Osteoblast (primary cell): Measurements from ENCODE around the gene BCL2L11. TPM values are rescaled to one million over a fixed set of nuclear protein-coding genes. Genes with fewer than 3 reads are reported as not detected.

Source experiments
- DNase-seq: peaks from one replicate; pipeline ENCODE4 v3.0.0; 2011; ENCODE audit warnings: low spot score, mixed read lengths; ENCODE audit not compliant: insufficient read length; ENCODE audit errors: missing footprints
- H2AFZ ChIP-seq: 2 replicates; pipeline ENCODE4 v1.6.0; 2011; ENCODE audit warnings: mild to moderate bottlenecking, low read length
- H3K27ac ChIP-seq: 2 replicates; pipeline ENCODE4 v1.5.1; 2011; ENCODE audit warnings: mild to moderate bottlenecking, low read depth, low read length, moderate library complexity
- H3K27me3 ChIP-seq: 2 replicates; pipeline ENCODE4 v1.6.0; 2012; ENCODE audit warnings: mild to moderate bottlenecking, control low read depth, inconsistent platforms, low read length, moderate library complexity; ENCODE audit not compliant: insufficient read depth
- H3K36me3 ChIP-seq: 2 replicates; pipeline ENCODE4 v1.5.1; 2011; ENCODE audit warnings: mild to moderate bottlenecking, low read length, control low read depth, moderate library complexity; ENCODE audit not compliant: insufficient read depth
- H3K4me1 ChIP-seq: 2 replicates; pipeline ENCODE4 v1.5.1; 2011; ENCODE audit warnings: mild to moderate bottlenecking, low read length, control low read depth, moderate library complexity; ENCODE audit not compliant: insufficient read depth
- H3K4me2 ChIP-seq: 2 replicates; pipeline ENCODE4 v1.6.0; 2011; ENCODE audit warnings: mild to moderate bottlenecking, low read length; ENCODE audit not compliant: insufficient read depth
- H3K4me3 ChIP-seq: fragments of 200-600 bp; sonication (generic); 3 replicates; pipeline ENCODE4 v1.5.1; 2012; ENCODE audit warnings: mild to moderate bottlenecking, low read length, inconsistent platforms; ENCODE audit not compliant: insufficient read depth
- H3K79me2 ChIP-seq: 2 replicates; pipeline ENCODE4 v1.6.0; 2012; ENCODE audit warnings: mild to moderate bottlenecking, low read length, control low read depth, inconsistent platforms; ENCODE audit not compliant: insufficient read depth
- H3K9me3 ChIP-seq: 2 replicates; pipeline ENCODE4 v1.5.1; 2011; ENCODE audit warnings: low read depth, low read length, control low read depth
- H4K20me1 ChIP-seq: 2 replicates; pipeline ENCODE4 v1.6.0; 2012; ENCODE audit warnings: mild to moderate bottlenecking, low read length, control low read depth; ENCODE audit not compliant: insufficient read depth
- CTCF ChIP-seq: IDR thresholded peaks from 2 replicates; pipeline ENCODE4 v1.5.1; 2011; ENCODE audit warnings: mild to moderate bottlenecking, low read depth, low read length, moderate library complexity; ENCODE audit errors: extremely low read depth
- total RNA-seq: library from RNA; depleted of rRNA; stranded (reverse); fragments of >200 nt; gene quantifications from 2 replicates; pipeline ENCODE4 v1.2.3, GENCODE V29; 2012

Gene BCL2L11
- total RNA-seq, 1 donor: 8.0 TPM

DNA sequence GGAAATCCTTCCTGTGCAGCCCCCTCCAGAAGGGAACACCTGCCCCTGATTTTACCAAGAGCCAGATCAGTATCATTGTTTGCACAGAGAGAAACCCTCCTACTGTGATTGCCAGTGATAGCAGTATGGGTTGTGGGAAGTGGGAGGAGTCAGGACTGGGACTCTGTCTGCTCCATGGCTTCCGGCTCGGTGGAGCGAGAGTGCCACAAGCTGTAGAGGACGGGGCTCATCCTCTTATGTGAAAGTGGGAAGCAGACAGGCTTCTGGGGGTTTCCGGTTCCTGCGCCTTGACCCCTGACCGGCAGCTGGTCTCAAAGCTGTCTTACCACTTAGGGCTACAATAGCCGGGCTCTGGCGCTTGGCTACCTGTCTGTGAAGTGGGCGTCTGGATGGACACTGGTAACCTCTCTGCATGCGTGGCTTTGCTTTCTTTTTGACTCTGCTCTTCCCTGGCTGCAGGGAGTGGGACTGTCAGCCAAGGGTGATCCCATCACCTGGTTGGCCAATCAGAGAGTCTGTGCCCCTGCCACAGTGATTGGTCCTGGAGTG lies 79.7 kb downstream of the BCL2L11 start:
- H3K4me2 ChIP-seq: no peak overlapping the region
- H3K79me2 ChIP-seq: no peaks in the 10 kb centered on the region
- H4K20me1 ChIP-seq: peaks cover 2% of the 10 kb centered on the region
- no peak overlapping the region for H2AFZ ChIP-seq
- H3K4me3 ChIP-seq: no peak overlapping the region
- H3K9me3 ChIP-seq: no peaks in the 10 kb centered on the region
- DNase-seq: no peak
- H3K27me3 ChIP-seq: no peaks in the 10 kb centered on the region
- H3K36me3 ChIP-seq: no peaks in the 10 kb centered on the region
- peaks cover 7% of the 10 kb centered on the region for H3K4me1 ChIP-seq
- no peak overlapping the region for H3K27ac ChIP-seq
- no peak for TF ChIP-seq CTCF

DNA sequence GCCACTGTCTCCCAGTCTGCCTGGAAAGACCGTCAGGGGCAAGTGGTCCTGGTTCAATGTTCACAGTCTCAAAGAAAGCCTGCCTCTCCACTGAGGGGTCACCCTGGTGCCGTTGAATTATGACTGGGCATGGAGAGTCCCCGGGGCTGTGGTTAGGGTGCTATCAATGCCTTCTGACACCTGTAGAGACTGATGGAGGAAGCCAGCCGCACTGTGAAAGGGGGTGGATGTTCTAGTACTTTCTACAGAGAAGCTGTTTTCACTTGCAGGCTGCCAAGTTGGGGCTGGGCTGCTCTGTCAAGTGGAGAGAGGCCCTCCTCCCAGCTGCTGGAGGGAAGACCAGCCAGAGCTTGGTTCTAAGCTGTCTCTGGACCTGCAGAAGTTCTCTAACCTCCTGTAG lies 80.5 kb downstream of the BCL2L11 start:
- Histone ChIP-seq H3K27ac (no peak overlapping the region), H3K27me3 (no peaks in the 10 kb centered on the region), H2AFZ (no peak overlapping the region), H3K36me3 (no peaks in the 10 kb centered on the region), H3K4me2 (no peak overlapping the region), H4K20me1 (peaks cover 2% of the 10 kb centered on the region), H3K4me3 (no peak overlapping the region), H3K4me1 (peaks cover 7% of the 10 kb centered on the region), H3K79me2 (no peaks in the 10 kb centered on the region), H3K9me3 (no peaks in the 10 kb centered on the region)
- DNase-seq: no peak
- TF ChIP-seq CTCF: no peak

DNA sequence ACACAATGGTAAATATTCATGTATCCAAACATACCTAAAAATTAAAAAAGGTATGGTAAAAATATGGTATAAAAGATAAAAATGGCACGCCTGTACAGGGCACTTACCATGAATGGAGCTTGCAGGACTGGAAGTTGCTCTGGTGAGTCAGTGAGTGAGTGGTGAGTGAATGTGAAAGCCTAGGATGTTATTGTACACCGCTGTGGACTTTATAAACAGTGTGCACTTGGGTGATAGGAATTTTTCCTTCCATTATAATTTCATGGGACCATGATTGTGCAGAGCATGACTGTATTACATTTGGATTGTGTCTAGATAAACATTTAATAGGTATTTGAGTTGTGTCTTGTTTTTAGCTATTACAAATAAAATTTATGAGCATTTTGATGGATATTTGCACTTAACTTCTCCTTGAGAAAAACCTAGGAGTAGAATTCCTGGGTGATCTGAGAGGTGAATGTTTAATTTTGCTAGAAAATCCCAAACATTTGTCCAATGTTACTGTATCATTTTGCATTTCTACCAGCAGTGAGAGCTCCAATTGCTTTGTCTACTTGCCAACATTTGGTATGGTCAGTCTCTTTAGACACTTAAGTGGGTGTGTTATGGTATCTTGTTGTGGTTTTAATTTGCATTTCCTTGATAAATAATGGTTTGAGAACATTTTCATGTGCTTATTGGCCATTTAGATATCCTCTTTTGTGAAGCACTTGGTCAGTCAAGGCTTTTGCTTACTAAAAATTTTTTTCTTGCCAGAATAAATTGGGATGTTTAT lies 81.7 kb downstream of the BCL2L11 start:
- Histone ChIP-seq H3K27me3 (no peaks in the 10 kb centered on the region), H3K4me2 (no peak overlapping the region), H3K4me1 (peaks cover 7% of the 10 kb centered on the region), H4K20me1 (peaks cover 2% of the 10 kb centered on the region), H2AFZ (no peak overlapping the region), H3K9me3 (no peaks in the 10 kb centered on the region), H3K79me2 (no peaks in the 10 kb centered on the region), H3K36me3 (no peaks in the 10 kb centered on the region), H3K27ac (peak overlapping the region; percentile 47), H3K4me3 (no peak overlapping the region)
- no peak for DNase-seq
- TF ChIP-seq CTCF: no peak

GRCh38 chr2:111204706-111205105 lies 84.0 kb downstream of the BCL2L11 start:
- Histone ChIP-seq H3K4me2 (no peak overlapping the region), H3K4me1 (peaks cover 15% of the 10 kb centered on the region), H3K9me3 (no peaks in the 10 kb centered on the region), H2AFZ (no peak overlapping the region), H3K27ac (no peak overlapping the region), H3K36me3 (no peaks in the 10 kb centered on the region), H3K4me3 (no peak overlapping the region), H3K79me2 (no peaks in the 10 kb centered on the region), H4K20me1 (peaks cover 2% of the 10 kb centered on the region), H3K27me3 (no peaks in the 10 kb centered on the region)
- no peak for DNase-seq
- no peak for TF ChIP-seq CTCF
